H1 (cell line): Measurements from ENCODE around the gene MTHFS. TPM values are rescaled to one million over a fixed set of nuclear protein-coding genes. Genes with fewer than 3 reads are reported as not detected.

Source experiments
- CTCF ChIA-PET: fragments of 300-600 bp; sonication (Branson Sonifier 250); formaldehyde crosslinking; loops from one replicate; lab custom pipeline; 2021; ENCODE audit not compliant: partially characterized antibody; lab: Charles Lee
- POLR2A ChIA-PET: fragments of 300-600 bp; sonication (Branson Sonifier 250); formaldehyde crosslinking; loops from one replicate; lab custom pipeline; 2021; ENCODE audit warnings: inconsistent platforms; ENCODE audit not compliant: partially characterized antibody; lab: Charles Lee
- DNase-seq, 2 experiments: peaks; one replicate each; pipeline versions ENCODE4 v3.0.0 to v3.0.0-alpha.2; 2010 to 2022; ENCODE audit warnings: low spot score in 2 of 2, low read depth in 1 of 2, mixed read lengths in 1 of 2
- FAIRE-seq: peaks from 2 replicates; lab custom pipeline; 2011; peaks lifted over from hg19 to GRCh38; lab: Jason Lieb, UNC
- H2AFZ ChIP-seq: 2 replicates; pipeline ENCODE4 v1.8.1; 2012; ENCODE audit warnings: low read length, inconsistent platforms
- H2AK5ac ChIP-seq: 2 replicates; pipeline ENCODE4 v1.6.1; 2013; ENCODE audit warnings: low read depth, low read length
- H2BK120ac ChIP-seq: replicated peaks from 2 replicates; pipeline ENCODE3; 2013; ENCODE audit warnings: low read depth, low read length, inconsistent platforms
- H2BK12ac ChIP-seq: 2 replicates; pipeline ENCODE4 v1.6.1; 2013; ENCODE audit warnings: low read depth, low read length
- H2BK15ac ChIP-seq: 2 replicates; pipeline ENCODE4 v1.6.1; 2013; ENCODE audit warnings: low read length
- H2BK20ac ChIP-seq: 2 replicates; pipeline ENCODE4 v1.6.1; 2013; ENCODE audit warnings: low read length
- H2BK5ac ChIP-seq: 2 replicates; pipeline ENCODE4 v1.6.1; 2013; ENCODE audit warnings: low read depth, low read length
- H3K14ac ChIP-seq: 2 replicates; pipeline ENCODE4 v1.6.1; 2013; ENCODE audit warnings: inconsistent platforms; ENCODE audit not compliant: insufficient read length
- H3K18ac ChIP-seq: 2 replicates; pipeline ENCODE4 v1.6.1; 2013; ENCODE audit warnings: low read length; ENCODE audit errors: extremely low read depth
- H3K23ac ChIP-seq: 2 replicates; pipeline ENCODE4 v1.6.1; 2013; ENCODE audit warnings: inconsistent platforms; ENCODE audit not compliant: insufficient read length
- H3K23me2 ChIP-seq: 2 replicates; pipeline ENCODE4 v1.6.1; 2013; ENCODE audit warnings: low read depth, low read length
- H3K27ac ChIP-seq: 2 replicates; pipeline ENCODE4 v1.6.1; 2011; ENCODE audit warnings: low read depth, low read length, inconsistent platforms
- H3K27me3 ChIP-seq, 4 experiments: replicated peaks in 1 of 4; 1 replicate in 1 of 4; 2 replicates in 3 of 4; pipeline versions ENCODE4 v1.6.1 to v1.8.1; 2011 to 2013; ENCODE audit warnings: low read length in 3 of 4, mild to moderate bottlenecking in 3 of 4, inconsistent platforms in 2 of 4, mixed read lengths in 2 of 4, moderate library complexity in 1 of 4; ENCODE audit not compliant: control insufficient read depth in 3 of 4, insufficient read depth in 3 of 4; ENCODE audit errors: extremely low read depth in 1 of 4
- H3K36me3 ChIP-seq, 4 experiments: 2 replicates each; pipeline versions ENCODE4 v1.6.1 to v1.8.1; 2011 to 2013; ENCODE audit warnings: mild to moderate bottlenecking in 4 of 4, low read length in 3 of 4, moderate library complexity in 2 of 4, control low read depth in 1 of 4, inconsistent platforms in 1 of 4; ENCODE audit not compliant: insufficient read depth in 4 of 4, control insufficient read depth in 2 of 4
- H3K4ac ChIP-seq: replicated peaks from 2 replicates; pipeline ENCODE3; 2013; ENCODE audit warnings: low read length, low read depth, mixed read lengths, inconsistent platforms; ENCODE audit not compliant: insufficient read length
- H3K4me1 ChIP-seq, 4 experiments: replicated peaks in 1 of 4; 1 replicate in 1 of 4; 2 replicates in 3 of 4; pipeline versions ENCODE4 v1.6.1 to v1.8.1; 2011 to 2013; ENCODE audit warnings: low read length in 3 of 4, inconsistent platforms in 2 of 4, mixed read lengths in 1 of 4; ENCODE audit not compliant: insufficient read depth in 4 of 4, control insufficient read depth in 3 of 4
- H3K4me2 ChIP-seq, 2 experiments: 2 replicates each; pipeline versions ENCODE4 v1.6.1 to v1.8.1; 2011 to 2013; ENCODE audit warnings: low read depth in 2 of 2, low read length in 2 of 2, control low read depth in 1 of 2, inconsistent platforms in 1 of 2, mild to moderate bottlenecking in 1 of 2; ENCODE audit not compliant: insufficient read depth in 1 of 2
- H3K4me3 ChIP-seq, 4 experiments: fragments of 200-600, 300-600 bp in 1 of 4; sonication (generic), shearing (Covaris generic), sonication (Bioruptor Twin) in 1 of 4; 2 replicates each; pipeline versions ENCODE4 v1.5.1 to v1.8.1; 2011 to 2016; ENCODE audit warnings: low read length in 4 of 4, low read depth in 3 of 4, control low read depth in 2 of 4, inconsistent platforms in 2 of 4, mild to moderate bottlenecking in 2 of 4, mixed read lengths in 1 of 4, moderate library complexity in 1 of 4; ENCODE audit not compliant: insufficient read depth in 2 of 4; ENCODE audit errors: extremely low read depth in 1 of 4
- H3K56ac ChIP-seq: replicated peaks from 2 replicates; pipeline ENCODE3; 2013; ENCODE audit warnings: low read depth, mild to moderate bottlenecking, mixed read lengths, low read length, inconsistent platforms; ENCODE audit not compliant: insufficient read length
- H3K79me1 ChIP-seq: 2 replicates; pipeline ENCODE4 v1.6.1; 2013; ENCODE audit warnings: low read depth, low read length, control low read depth
- H3K79me2 ChIP-seq, 2 experiments: 2 replicates each; pipeline versions ENCODE4 v1.6.1 to v1.8.1; 2012 to 2013; ENCODE audit warnings: low read length in 2 of 2, mild to moderate bottlenecking in 2 of 2, inconsistent platforms in 1 of 2; ENCODE audit not compliant: insufficient read depth in 2 of 2, control insufficient read depth in 1 of 2
- H3K9ac ChIP-seq, 4 experiments: replicated peaks in 1 of 4; 1 replicate in 1 of 4; 2 replicates in 3 of 4; pipeline versions ENCODE4 v1.6.1 to v1.8.1; 2011 to 2013; ENCODE audit warnings: low read depth in 3 of 4, low read length in 3 of 4, control low read depth in 2 of 4, mild to moderate bottlenecking in 2 of 4, moderate library complexity in 2 of 4, inconsistent platforms in 1 of 4; ENCODE audit errors: extremely low read depth in 1 of 4
- H3K9me3 ChIP-seq, 2 experiments: 2 replicates each; pipeline versions ENCODE4 v1.6.1 to v1.8.1; 2012 to 2013; ENCODE audit warnings: mild to moderate bottlenecking in 2 of 2, moderate library complexity in 2 of 2, control low read depth in 1 of 2, inconsistent platforms in 1 of 2, low read depth in 1 of 2, low read length in 1 of 2, mixed read lengths in 1 of 2; ENCODE audit not compliant: insufficient read depth in 2 of 2
- H4K20me1 ChIP-seq, 2 experiments: replicated peaks in 1 of 2; 2 replicates each; pipeline versions ENCODE3 to v1.8.1; 2011 to 2013; ENCODE audit warnings: inconsistent platforms in 2 of 2, low read length in 2 of 2, mild to moderate bottlenecking in 1 of 2; ENCODE audit not compliant: insufficient read depth in 2 of 2, control insufficient read depth in 1 of 2
- H4K5ac ChIP-seq: 2 replicates; pipeline ENCODE4 v1.6.1; 2013; ENCODE audit warnings: low read length, low read depth, mixed read lengths, inconsistent platforms; ENCODE audit not compliant: insufficient read length
- H4K8ac ChIP-seq: 2 replicates; pipeline ENCODE4 v1.8.0; 2013; ENCODE audit warnings: mild to moderate bottlenecking, moderate library complexity, low read length, inconsistent platforms; ENCODE audit not compliant: insufficient read depth; ENCODE audit errors: extremely low read depth
- H4K91ac ChIP-seq: replicated peaks from 2 replicates; pipeline ENCODE3; 2013; ENCODE audit warnings: low read length, mixed read lengths, inconsistent platforms; ENCODE audit not compliant: insufficient read length
- CBX8 ChIP-seq: fragments of 300-800, 300-1000 bp; sonication (generic); IDR thresholded peaks from 2 replicates; pipeline ENCODE4 v1.7.1; 2016; ENCODE audit warnings: low read depth, low read length, borderline replicate concordance
- CTBP2 ChIP-seq: IDR thresholded peaks from 2 replicates; pipeline ENCODE4 v1.7.0; 2011; ENCODE audit warnings: borderline replicate concordance, mild to moderate bottlenecking, moderate library complexity, mixed read lengths, low read length; ENCODE audit not compliant: insufficient read depth, insufficient read length
- GTF2F1 ChIP-seq: IDR thresholded peaks from 2 replicates; pipeline ENCODE4 v1.6.1; 2012; ENCODE audit warnings: low read depth, low read length, improper control_type of control experiment, borderline replicate concordance
- JUND ChIP-seq: IDR thresholded peaks from 2 replicates; pipeline ENCODE4 v1.6.1; 2011; ENCODE audit warnings: mild to moderate bottlenecking, improper control_type of control experiment, low read length
- NANOG ChIP-seq: IDR thresholded peaks from 2 replicates; pipeline ENCODE4 v1.6.1; 2011; ENCODE audit warnings: low read length, low read depth, mild to moderate bottlenecking, inconsistent platforms; ENCODE audit not compliant: insufficient read depth, poor library complexity, severe bottlenecking
- NRF1 ChIP-seq: IDR thresholded peaks from 2 replicates; pipeline ENCODE4 v1.6.1; 2011; ENCODE audit warnings: mild to moderate bottlenecking, low read depth, low read length, improper control_type of control experiment
- POLR2A ChIP-seq, 2 experiments: IDR thresholded peaks; 1 replicate in 1 of 2; 2 replicates in 1 of 2; pipeline ENCODE4 v1.6.1; 2011; ENCODE audit warnings: low read depth in 2 of 2, low read length in 2 of 2, mild to moderate bottlenecking in 2 of 2; ENCODE audit errors: control extremely low read depth in 1 of 2
- RBBP5 ChIP-seq: IDR thresholded peaks from 2 replicates; pipeline ENCODE4 v1.7.1; 2012; ENCODE audit warnings: low read depth, mild to moderate bottlenecking, inconsistent platforms, low read length, moderate library complexity, borderline replicate concordance
- SIRT6 ChIP-seq: IDR thresholded peaks from one replicate; pipeline ENCODE4 v1.7.1; 2012; ENCODE audit warnings: low read length, inconsistent platforms
- ZNF274 ChIP-seq: IDR thresholded peaks from 2 replicates; pipeline ENCODE4 v1.7.0; 2012; ENCODE audit warnings: low read length, borderline replicate concordance; ENCODE audit errors: extremely low read depth
- WGBS, 2 experiments: shearing (Covaris generic) in 1 of 2; methylation state at CpG; one replicate each; pipeline versions ENCODE4 v1.1.6 to v1.1.7; 2013 to 2015; ENCODE audit warnings: low lambda C conversion rate in 2 of 2, mixed read lengths in 2 of 2, inconsistent platforms in 1 of 2, low coverage in 1 of 2, missing lambda C conversion rate in 1 of 2; ENCODE audit not compliant: insufficient replicate concordance in 2 of 2, insufficient coverage in 1 of 2, insufficient read length in 1 of 2; ENCODE audit errors: extremely low coverage in 1 of 2, missing lambda C conversion rate in 1 of 2; 5-methylcytosine and 5-hydroxymethylcytosine counted together
- polyA plus RNA-seq, 7 experiments: library from polyadenylated mRNA; depleted of rRNA in 3 of 7; stranded (reverse) in 5 of 7; unstranded in 2 of 7; fragments of >200 nt in 5 of 7; fragments of 200-250 nt in 2 of 7; gene quantifications; 1 replicate in 5 of 7; 2 replicates in 1 of 7; 4 replicates in 1 of 7; pipeline versions ENCODE4 v1.2.1 to v1.2.3, GENCODE V29; 2011 to 2013; ENCODE audit warnings: missing spikeins in 2 of 7, mixed read lengths in 2 of 7
- total RNA-seq: library from RNA; stranded (reverse); fragmentation: NEBNext Ultra II Directional; extraction: Animal tissue kit (Norgen Biotek cat#: 25700); gene quantifications from 2 replicates; pipeline ENCODE4 v1.2.1, GENCODE V29; 2021
- TF ChIP-seq, protein P1 (sequence below): IDR thresholded peaks from 2 replicates; pipeline ENCODE4 v1.6.1; 2011; ENCODE audit warnings: low read length, improper control_type of control experiment
- TF ChIP-seq, protein P2 (sequence below): IDR thresholded peaks from 2 replicates; pipeline ENCODE4 v1.6.1; 2012; ENCODE audit warnings: inconsistent platforms

MTHFS gene
- total and polyA plus RNA-seq, 2 of the 8 experiments (the other 6 are each of a cell fraction or from before 2014, with no cell fraction given), result 27.3 to 37.2 TPM

DNA sequence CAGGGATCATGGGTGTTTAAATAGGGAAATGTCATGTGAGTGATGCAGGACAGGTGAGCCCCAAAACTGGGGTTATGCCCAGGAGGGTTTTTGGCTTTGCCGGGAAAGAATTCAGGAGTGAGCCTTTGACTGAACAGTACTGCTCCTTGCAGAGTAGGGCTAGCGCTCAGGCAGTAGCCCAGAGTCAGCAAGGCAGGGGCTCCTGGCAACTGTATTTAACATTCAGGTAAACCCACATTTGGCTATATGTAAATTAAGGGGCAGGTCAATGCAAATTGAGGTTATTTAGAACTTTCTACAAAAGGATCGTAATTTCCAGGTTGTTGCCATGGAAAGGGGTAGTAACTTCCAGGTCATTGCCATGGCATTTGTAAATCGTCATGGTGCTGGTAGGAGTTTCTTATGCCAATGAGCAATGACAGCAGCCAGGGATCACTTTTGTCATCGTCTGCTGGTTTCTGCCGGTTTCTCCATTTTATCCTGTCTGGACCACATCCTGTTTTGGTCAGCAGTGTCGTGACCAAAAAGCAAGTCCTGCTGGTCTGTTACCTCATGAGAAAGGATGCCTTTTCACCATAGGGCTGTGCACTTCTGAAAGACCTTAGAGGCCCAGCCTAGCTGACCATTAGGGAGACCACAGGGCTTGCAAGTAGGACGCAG lies 24.3 kb downstream of the MTHFS start:
- H3K4me3 ChIP-seq, result no peak overlapping the region
- no peak overlapping the region for H2BK20ac ChIP-seq
- H4K8ac ChIP-seq, result no peak overlapping the region
- H3K27me3 ChIP-seq, result no peaks in the 10 kb centered on the region
- H4K5ac ChIP-seq, result no peak overlapping the region
- no peak overlapping the region for H3K56ac ChIP-seq
- no peak overlapping the region for H2AFZ ChIP-seq
- no peaks in the 10 kb centered on the region for H3K23me2 ChIP-seq
- H3K18ac ChIP-seq, result no peak overlapping the region
- no peak overlapping the region for H3K4me2 ChIP-seq
- H4K20me1 ChIP-seq, result no peaks in the 10 kb centered on the region
- H3K4me1 ChIP-seq, result no peaks in the 10 kb centered on the region
- H4K91ac ChIP-seq, result no peak overlapping the region
- no peak overlapping the region for H3K27ac ChIP-seq
- no peak overlapping the region for H3K23ac ChIP-seq
- CTCF ChIA-PET, result interaction anchor here (1.3 to 4.1 kb wide), 3 partner anchors 18 to 495 kb away, joined by 3 to 16 read pairs (median 5); no protein-coding TSS in a partner anchor
- no peak for DNase-seq
- no peak overlapping the region for H3K14ac ChIP-seq
- no peak overlapping the region for H2BK15ac ChIP-seq
- peaks cover 2 to 27% (median 12%) of the 10 kb centered on the region in 4 experiments; a peak in 5 of 8 replicates for H3K36me3 ChIP-seq
- no peak overlapping the region for H2BK12ac ChIP-seq
- H3K9ac ChIP-seq, result no peak overlapping the region
- H2AK5ac ChIP-seq, result no peak overlapping the region
- FAIRE-seq, result no peak
- no peaks in the 10 kb centered on the region; a peak in 1 of 4 replicates for H3K79me2 ChIP-seq
- POLR2A ChIA-PET, result interaction anchor here (1.6 kb wide), 1 partner anchor 9 kb away, joined by 7 read pairs; no protein-coding TSS in a partner anchor
- H3K9me3 ChIP-seq, result peaks cover 0 to 10% of the 10 kb centered on the region in 2 experiments; a peak in 2 of 4 replicates
- H3K4ac ChIP-seq, result no peak overlapping the region
- H2BK5ac ChIP-seq, result no peak overlapping the region
- H3K79me1 ChIP-seq, result no peaks in the 10 kb centered on the region
- WGBS, 2 experiments, result 85% methylated on average over 8 of the region's 8 CpGs; no CpG with 5 or more reads in 1 of the 2 experiments
- no peak overlapping the region for H2BK120ac ChIP-seq
- TF ChIP-seq GTF2F1 (no peak), RBBP5 (no peak), ZNF274 (no peak), NANOG (no peak), CTBP2 (no peak), POLR2A (IDR thresholded peaks at IDR 0.05; ENCODE audit: control extremely low read depth in 1 of 2, low read depth in 2 of 2, low read length in 2 of 2) (no peak), CBX8 (no peak), NRF1 (no peak), JUND (no peak), SIRT6 (no peak)
- TF ChIP-seq, protein P1, sequence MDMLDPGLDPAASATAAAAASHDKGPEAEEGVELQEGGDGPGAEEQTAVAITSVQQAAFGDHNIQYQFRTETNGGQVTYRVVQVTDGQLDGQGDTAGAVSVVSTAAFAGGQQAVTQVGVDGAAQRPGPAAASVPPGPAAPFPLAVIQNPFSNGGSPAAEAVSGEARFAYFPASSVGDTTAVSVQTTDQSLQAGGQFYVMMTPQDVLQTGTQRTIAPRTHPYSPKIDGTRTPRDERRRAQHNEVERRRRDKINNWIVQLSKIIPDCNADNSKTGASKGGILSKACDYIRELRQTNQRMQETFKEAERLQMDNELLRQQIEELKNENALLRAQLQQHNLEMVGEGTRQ, result no peak
- TF ChIP-seq, protein P2, sequence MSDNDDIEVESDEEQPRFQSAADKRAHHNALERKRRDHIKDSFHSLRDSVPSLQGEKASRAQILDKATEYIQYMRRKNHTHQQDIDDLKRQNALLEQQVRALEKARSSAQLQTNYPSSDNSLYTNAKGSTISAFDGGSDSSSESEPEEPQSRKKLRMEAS, result no peak
